Measurements from ENCODE around the gene MAT2B. TPM values are rescaled to one million over a fixed set of nuclear protein-coding genes. Genes with fewer than 3 reads are reported as not detected.

MAT2B gene
- total RNA-seq, 1 experiment from 2014 or later = 48.4 TPM

- no peak overlapping the region for H3K4ac ChIP-seq (ENCODE audit: low read depth, low read length)
- H2BK20ac ChIP-seq (ENCODE audit: low read depth, low read length, poor library complexity, severe bottlenecking) = no peak overlapping the region
- H3K18ac ChIP-seq (ENCODE audit: insufficient read length, low read depth, low read length) = no peak overlapping the region
- no peaks in the 10 kb centered on the region for H3K79me1 ChIP-seq (ENCODE audit: insufficient read depth, low read depth, low read length, poor library complexity, severe bottlenecking)
- H3K27me3 ChIP-seq (ENCODE audit: insufficient read depth, low read length) = no peaks in the 10 kb centered on the region
- H3K79me2 ChIP-seq (ENCODE audit: insufficient read depth, low read length) = peaks cover 46% of the 10 kb centered on the region
- H3K14ac ChIP-seq (ENCODE audit: insufficient read depth, low read length) = no peak overlapping the region
- H3K4me2 ChIP-seq (ENCODE audit: insufficient read depth, insufficient read length, low read length) = no peak overlapping the region
- Mint-ChIP-seq H3K36me3 (ENCODE audit: insufficient read depth in 1 of 3, low read depth in 3 of 3) (peaks cover 22 to 37% (median 31%) of the 10 kb centered on the region in 3 experiments; a peak in 6 of 7 replicates), H3K4me1 (peaks cover 36 to 38% of the 10 kb centered on the region in 2 experiments), H3K9me3 (no peaks in the 10 kb centered on the region; a peak in 1 of 5 replicates), H3K27ac (peak overlapping the region in 2 of 3 experiments; percentile 67 to 68; a peak in 5 of 7 replicates), H3K27me3 (ENCODE audit: low read depth) (no peaks in the 10 kb centered on the region), H3K4me3 (peak overlapping the region in 1 of 2 experiments; percentile 5; a peak in 1 of 5 replicates)
- no peak overlapping the region for H3K56ac ChIP-seq (ENCODE audit: insufficient read length, low read depth, low read length)
- H3K23ac ChIP-seq (ENCODE audit: insufficient read length, low read depth, low read length) = no peak overlapping the region
- no peak overlapping the region for H2BK120ac ChIP-seq (ENCODE audit: low read depth, low read length, poor library complexity, severe bottlenecking)
- no peak for DNase-seq
- no peaks in the 10 kb centered on the region for H4K20me1 ChIP-seq (ENCODE audit: control insufficient read depth, insufficient read depth, insufficient read length)
- no peak overlapping the region for H3K27ac ChIP-seq (ENCODE audit: insufficient read length, low read depth, low read length)
- H4K8ac ChIP-seq (replicated peaks; ENCODE audit: insufficient read length, low read depth, low read length) = no peak overlapping the region
- H3K4me1 ChIP-seq (ENCODE audit: insufficient read depth, low read length) = peaks cover 3% of the 10 kb centered on the region; the same call in 1 of the 2 replicates
- no peak overlapping the region for H2AFZ ChIP-seq (ENCODE audit: low read length)
- H4K5ac ChIP-seq (ENCODE audit: insufficient read length, low read depth, low read length) = no peak overlapping the region
- no peak for TF ChIP-seq CTCF (conservative IDR thresholded peaks at IDR 0.05)
- H2AK5ac ChIP-seq (ENCODE audit: insufficient read length, low read length) = no peak overlapping the region
- no peaks in the 10 kb centered on the region for H3K9me3 ChIP-seq (ENCODE audit: control insufficient read depth, low read depth, low read length)
- H2BK12ac ChIP-seq (ENCODE audit: insufficient read length, low read depth, low read length) = no peak overlapping the region
- no CpG with 5 or more reads among the region's 5 CpGs for WGBS (ENCODE audit: extremely low coverage, insufficient read length, low lambda C conversion rate)
- no peak overlapping the region for H3K9ac ChIP-seq (ENCODE audit: extremely low read depth, insufficient read length, low read length)
- no peak overlapping the region for H4K91ac ChIP-seq (ENCODE audit: insufficient read length, low read depth, low read length)
- peaks cover 12% of the 10 kb centered on the region for H3K23me2 ChIP-seq (ENCODE audit: insufficient read length, low read depth, low read length, poor library complexity, severe bottlenecking)
- H2BK5ac ChIP-seq (ENCODE audit: insufficient read length, low read length) = no peak overlapping the region
- H3T11ph ChIP-seq (ENCODE audit: low read length) = no peak overlapping the region
- H2BK15ac ChIP-seq (ENCODE audit: low read depth, low read length) = no peak overlapping the region
These were observed 3.3 kb downstream of the MAT2B start for GRCh38 chr5:163508753-163509152.

All from H9 (cell line).